PC-9 (cell line): ENCODE measurements around the gene EMP1. TPM values are rescaled to one million over a fixed set of nuclear protein-coding genes. Genes with fewer than 3 reads are reported as not detected.

ENCODE experiments used
- BruUV-seq: library from RNA; stranded (reverse); fragments of 400-500 nt; replicated peaks from 2 replicates; lab custom pipeline; 2021; lab: Mats Ljungman, UMichigan
- CTCF ChIA-PET: fragments of 300-600 bp; sonication (Branson Sonifier 250); formaldehyde crosslinking; loops from one replicate; lab custom pipeline; 2022; ENCODE audit warnings: antibody characterized with exemption; lab: Charles Lee
- POLR2A ChIA-PET: fragments of 300-600 bp; sonication (Branson Sonifier 250); formaldehyde crosslinking; loops from one replicate; lab custom pipeline; 2022; ENCODE audit warnings: antibody characterized with exemption; ENCODE audit not compliant: unreplicated experiment; lab: Charles Lee
- DNase-seq, 2 experiments: peaks; one replicate each; pipeline versions ENCODE4 v3.0.0 to v3.0.0-alpha.2; 2015 to 2022; ENCODE audit warnings: mixed read lengths in 1 of 2
- H2AFZ ChIP-seq: fragments of 200-600 bp; sonication (generic); 2 replicates; pipeline ENCODE4 v1.8.1; 2017; ENCODE audit warnings: antibody characterized with exemption
- H3F3A ChIP-seq: fragments of 200-600 bp; sonication (generic); 2 replicates; pipeline ENCODE4 v1.8.1; 2017; ENCODE audit warnings: antibody characterized with exemption, mild to moderate bottlenecking, low read depth; ENCODE audit not compliant: insufficient read depth
- H3K27ac ChIP-seq: fragments of 200-600 bp; sonication (generic); 2 replicates; pipeline ENCODE4 v1.6.1; 2016; ENCODE audit warnings: mixed run types
- H3K27me3 ChIP-seq: fragments of 200-600 bp; sonication (generic); 2 replicates; pipeline ENCODE4 v1.6.1; 2016; ENCODE audit warnings: low read depth, mixed run types; ENCODE audit not compliant: insufficient read depth
- H3K36me3 ChIP-seq: fragments of 200-600 bp; sonication (generic); 2 replicates; pipeline ENCODE4 v1.6.1; 2016; ENCODE audit warnings: low read depth, mixed run types
- H3K4me1 ChIP-seq: fragments of 200-600 bp; sonication (generic); replicated peaks from 2 replicates; pipeline ENCODE4 v1.6.1; 2016; ENCODE audit warnings: mixed run types; ENCODE audit not compliant: insufficient read depth
- H3K4me2 ChIP-seq: fragments of 200-600 bp; sonication (generic); 2 replicates; pipeline ENCODE4 v1.6.1; 2017; ENCODE audit warnings: mixed run types
- H3K4me3 ChIP-seq: fragments of 200-600 bp; sonication (generic); 2 replicates; pipeline ENCODE4 v1.6.1; 2016; ENCODE audit warnings: mixed run types
- H3K79me2 ChIP-seq: fragments of 200-600 bp; sonication (generic); 2 replicates; pipeline ENCODE4 v1.6.1; 2017; ENCODE audit warnings: low read depth, mixed run types
- H3K9me2 ChIP-seq: fragments of 200-600 bp; sonication (generic); 2 replicates; pipeline ENCODE4 v1.8.1; 2017; ENCODE audit warnings: mild to moderate bottlenecking; ENCODE audit not compliant: insufficient read depth
- H3K9me3 ChIP-seq: fragments of 200-600 bp; sonication (generic); 2 replicates; pipeline ENCODE4 v1.8.1; 2016; ENCODE audit warnings: low read depth; ENCODE audit not compliant: insufficient read depth
- H4K20me1 ChIP-seq: fragments of 200-600 bp; sonication (generic); 2 replicates; pipeline ENCODE4 v1.8.1; 2017; ENCODE audit not compliant: insufficient read depth
- CTCF ChIP-seq: fragments of 200-600 bp; sonication (generic); conservative IDR thresholded peaks from 2 replicates; pipeline ENCODE4 v1.6.1; 2017; ENCODE audit warnings: mixed run types, antibody characterized with exemption, mild to moderate bottlenecking, moderate library complexity
- EZH2 ChIP-seq: fragments of 200-600 bp; sonication (generic); IDR thresholded peaks from 2 replicates; pipeline ENCODE4 v1.8.0; 2017; ENCODE audit warnings: antibody characterized with exemption, low read depth
- intact Hi-C: fragments of 100-400 bp; cut with micrococcal nuclease; formaldehyde crosslinking; loops from one replicate; pipeline ENCODE4 v1.10.0; 2022; ENCODE audit not compliant: unreplicated experiment
- total RNA-seq: library from RNA; stranded (reverse); gene quantifications from 2 replicates; pipeline ENCODE4 v1.2.3, GENCODE V29; 2021

The EMP1 gene
- total RNA-seq, 1 experiment from 2014 or later = 909 TPM

GRCh38 chr12:13223179-13223804 lies 26.8 kb downstream of the EMP1 start:
- Histone ChIP-seq H4K20me1 (no peaks in the 10 kb centered on the region), H3K4me1 (peaks cover 46% of the 10 kb centered on the region), H2AFZ (no peak overlapping the region), H3K9me2 (no peaks in the 10 kb centered on the region), H3K9me3 (peaks cover 13% of the 10 kb centered on the region), H3K27me3 (no peaks in the 10 kb centered on the region), H3K4me3 (no peak overlapping the region), H3K4me2 (peak overlapping the region; percentile 60), H3K36me3 (0 out of 2 replicates have a peak, but pooled peaks cover under 1% of the 10 kb centered on the region), H3K27ac (peak overlapping the region; percentile 96), H3K79me2 (no peaks in the 10 kb centered on the region), H3F3A (peaks cover 64% of the 10 kb centered on the region)
- TF ChIP-seq CTCF (no peak), EZH2 (no peak)
- BruUV-seq = TSS peak; percentile 2
- ChIA-PET POLR2A (interaction anchor here (0.5 to 0.7 kb wide), 9 partner anchors 12 to 418 kb away, joined by 3 to 19 read pairs (median 5); partner anchors contain the start of gene EMP1), CTCF (interaction anchor here (0.6 to 2.0 kb wide), 7 partner anchors 11 to 199 kb away, joined by 3 to 8 read pairs (median 4); no protein-coding TSS in a partner anchor)
- intact Hi-C loops = loop anchor here (1.0 to 5.0 kb wide), 3 partner anchors 14 to 421 kb away; partner anchors contain the start of gene HEBP1
- peak; percentile 71 to 95 for DNase-seq

GRCh38 chr12:13223941-13224340 lies 27.4 kb downstream of the EMP1 start:
- H3K4me2 ChIP-seq = peak overlapping the region; percentile 60
- BruUV-seq = no TSS peak
- peaks cover 46% of the 10 kb centered on the region for H3K4me1 ChIP-seq
- TF ChIP-seq CTCF (no peak), EZH2 (no peak)
- no peaks in the 10 kb centered on the region for H4K20me1 ChIP-seq
- ChIA-PET POLR2A (interaction anchor here (0.6 to 0.7 kb wide), 5 partner anchors 11 to 240 kb away, joined by 3 to 19 read pairs (median 6); partner anchors contain the start of gene EMP1), CTCF (interaction anchor here (0.5 to 2.0 kb wide), 7 partner anchors 12 to 847 kb away, joined by 3 to 8 read pairs (median 5); no protein-coding TSS in a partner anchor)
- no peaks in the 10 kb centered on the region for H3K27me3 ChIP-seq
- H3F3A ChIP-seq = peaks cover 57% of the 10 kb centered on the region
- DNase-seq = no peak
- H3K36me3 ChIP-seq = no peaks in the 10 kb centered on the region
- H2AFZ ChIP-seq = no peak overlapping the region
- intact Hi-C loops = loop anchor here (1.0 to 5.0 kb wide), 3 partner anchors 15 to 422 kb away; partner anchors contain the start of gene HEBP1
- no peaks in the 10 kb centered on the region for H3K9me2 ChIP-seq
- H3K79me2 ChIP-seq = no peaks in the 10 kb centered on the region
- peaks cover 9% of the 10 kb centered on the region for H3K9me3 ChIP-seq
- H3K27ac ChIP-seq = peak overlapping the region; percentile 96
- no peak overlapping the region for H3K4me3 ChIP-seq

GRCh38 chr12:13227191-13227590 lies 30.7 kb downstream of the EMP1 start:
- H3K4me1 ChIP-seq = peaks cover 30% of the 10 kb centered on the region
- no peaks in the 10 kb centered on the region for H3K9me2 ChIP-seq
- H3K4me2 ChIP-seq = no peak overlapping the region
- BruUV-seq = no TSS peak
- H3K27me3 ChIP-seq = no peaks in the 10 kb centered on the region
- no peaks in the 10 kb centered on the region for H3K79me2 ChIP-seq
- no peak overlapping the region for H2AFZ ChIP-seq
- ChIA-PET POLR2A (no interaction called here), CTCF (interaction anchor here (0.6 to 1.1 kb wide), 2 partner anchors 29 to 135 kb away, joined by 4 to 5 read pairs; no protein-coding TSS in a partner anchor)
- peaks cover 28% of the 10 kb centered on the region for H3F3A ChIP-seq
- intact Hi-C loops = no loop called here
- peaks cover 10% of the 10 kb centered on the region; the same call in 1 of the 2 replicates for H3K9me3 ChIP-seq
- H4K20me1 ChIP-seq = no peaks in the 10 kb centered on the region
- no peak overlapping the region for H3K4me3 ChIP-seq
- TF ChIP-seq CTCF (no peak), EZH2 (no peak)
- DNase-seq = no peak
- H3K27ac ChIP-seq = no peak overlapping the region
- H3K36me3 ChIP-seq = no peaks in the 10 kb centered on the region
